ENCODE data around the gene COL25A1.

The COL25A1 gene

GRCh38 chr4:109323348-109323747, 20.9 kb upstream of the COL25A1 start:
- TF ChIP-seq CTCF (conservative IDR thresholded peaks at IDR 0.05; ENCODE audit: control insufficient read depth, insufficient read depth, low read depth, low read length) = no peak
- no peak for DNase-seq (ENCODE audit: low read depth)
- H3K4me3 ChIP-seq (ENCODE audit: control insufficient read depth, low read depth, low read length) = no peak overlapping the region

GRCh38 chr4:109321232-109321631, 18.8 kb upstream of the COL25A1 start:
- no peak overlapping the region for H3K4me3 ChIP-seq (ENCODE audit: control insufficient read depth, low read depth, low read length)
- TF ChIP-seq CTCF (conservative IDR thresholded peaks at IDR 0.05; ENCODE audit: control insufficient read depth, insufficient read depth, low read depth, low read length) = no peak
- no peak for DNase-seq (ENCODE audit: low read depth)

- no peak for TF ChIP-seq CTCF (conservative IDR thresholded peaks at IDR 0.05; ENCODE audit: control insufficient read depth, insufficient read depth, low read depth, low read length)
- no peak for DNase-seq (ENCODE audit: low read depth)
- H3K4me3 ChIP-seq (ENCODE audit: control insufficient read depth, low read depth, low read length) = no peak overlapping the region
Observed at GRCh38 chr4:109319684-109320083, 17.2 kb upstream of the COL25A1 start.

GRCh38 chr4:109319156-109319555, 16.7 kb upstream of the COL25A1 start:
- H3K4me3 ChIP-seq (ENCODE audit: control insufficient read depth, low read depth, low read length) = no peak overlapping the region
- DNase-seq (ENCODE audit: low read depth) = no peak
- TF ChIP-seq CTCF (conservative IDR thresholded peaks at IDR 0.05; ENCODE audit: control insufficient read depth, insufficient read depth, low read depth, low read length) = no peak

GRCh38 chr4:109315818-109316217, 13.4 kb upstream of the COL25A1 start:
- H3K4me3 ChIP-seq (ENCODE audit: control insufficient read depth, low read depth, low read length) = no peak overlapping the region
- peak; percentile 27 for TF ChIP-seq CTCF (conservative IDR thresholded peaks at IDR 0.05; ENCODE audit: control insufficient read depth, insufficient read depth, low read depth, low read length)
- DNase-seq (ENCODE audit: low read depth) = no peak

- DNase-seq (ENCODE audit: low read depth) = no peak
- TF ChIP-seq CTCF (conservative IDR thresholded peaks at IDR 0.05; ENCODE audit: control insufficient read depth, insufficient read depth, low read depth, low read length) = no peak
- H3K4me3 ChIP-seq (ENCODE audit: control insufficient read depth, low read depth, low read length) = no peak overlapping the region
Observed at GRCh38 chr4:109315341-109315740, 12.9 kb upstream of the COL25A1 start.

Data from fibroblast of mammary gland (primary cell).